Activated T-cell treated with anti-CD3 and anti-CD28 coated beads, Interleukin-2, amount 50 U/mL, for 1 hour (primary cell): ENCODE measurements around the gene PRKG1.
"Not testable (repeated sequence)": the region's sequence is repeated elsewhere in the genome, so short reads cannot be mapped to it uniquely, and the experiment has no call there.

Experiments used
- DNase-seq: peaks from one replicate; pipeline ENCODE4 v3.0.0-alpha.2; 2020

The PRKG1 gene

DNA sequence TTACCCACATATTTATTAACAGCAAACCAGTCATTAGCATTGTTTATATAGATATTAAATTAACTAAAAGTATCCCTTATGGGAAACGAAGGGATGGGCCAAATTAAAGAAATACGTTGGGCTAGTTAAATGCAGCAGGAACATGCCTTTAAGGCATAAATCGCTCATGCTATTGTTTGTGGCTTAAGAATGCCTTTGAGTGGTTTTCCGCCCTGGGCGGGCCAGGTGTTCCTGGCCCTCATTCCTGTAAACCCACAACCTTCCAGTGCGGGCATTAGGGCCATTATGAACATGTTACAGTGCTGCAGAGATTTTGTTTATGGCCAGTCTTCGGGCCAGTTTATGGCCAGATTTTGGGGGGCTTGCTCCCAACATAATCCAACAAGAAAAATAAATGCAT is 1173.6 kb downstream of the PRKG1 start:
- DNase-seq = not testable (repeated sequence)

DNA sequence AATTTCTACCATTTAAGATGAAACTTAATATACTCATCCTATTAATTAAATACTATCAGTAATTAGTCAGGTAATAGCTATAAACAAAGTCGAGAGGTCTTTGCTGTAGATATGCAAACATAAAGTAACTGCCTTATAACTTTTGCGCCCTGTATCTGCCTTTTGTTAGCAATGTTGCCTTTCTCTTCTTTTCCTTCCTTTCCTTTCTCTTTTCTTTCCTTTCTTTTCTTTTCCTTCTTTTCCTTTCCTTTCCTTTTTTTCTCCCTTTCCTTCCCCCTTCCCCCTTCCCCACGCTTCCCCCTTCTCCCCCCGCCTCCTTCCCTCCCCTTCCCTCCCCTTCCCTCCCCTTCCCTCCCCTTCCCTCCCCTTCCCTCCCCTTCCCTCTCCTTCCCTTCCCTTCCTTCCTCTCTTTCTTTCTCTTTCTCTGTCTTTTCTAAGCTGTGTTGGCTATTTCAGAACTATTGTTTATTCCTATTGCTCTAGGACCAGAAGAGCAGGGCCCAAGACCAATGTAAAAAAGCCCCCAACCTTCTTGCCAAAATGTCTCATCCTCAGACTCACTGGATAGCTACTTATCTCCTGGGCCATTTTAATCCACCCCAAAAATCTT is 1174.5 kb downstream of the PRKG1 start:
- no peak for DNase-seq

DNA sequence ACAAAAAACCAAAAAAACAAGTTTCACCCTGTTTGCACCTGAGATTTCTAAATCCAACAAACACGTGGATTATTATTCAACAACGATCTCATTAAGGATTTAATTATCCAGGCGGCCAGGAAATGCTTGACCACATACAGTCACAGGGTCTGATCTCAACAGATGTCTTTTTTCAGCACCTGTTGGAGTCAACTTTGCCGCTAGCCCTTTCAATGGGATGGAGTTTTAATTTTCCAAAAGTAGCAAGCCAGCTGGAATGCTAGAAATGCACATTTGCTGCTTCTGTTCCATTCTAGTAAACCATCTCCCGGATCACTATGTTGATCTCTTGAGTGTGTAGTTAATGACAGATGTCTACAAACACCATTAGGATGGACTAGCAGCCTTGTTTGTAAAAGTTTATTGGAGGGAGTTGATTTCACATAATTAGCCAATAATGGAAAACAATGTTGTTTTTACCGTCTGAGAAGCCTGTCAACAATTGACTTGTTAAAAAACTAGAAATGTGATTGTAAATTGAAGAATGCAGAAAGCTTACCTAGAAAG is 1175.6 kb downstream of the PRKG1 start:
- DNase-seq = no peak

DNA sequence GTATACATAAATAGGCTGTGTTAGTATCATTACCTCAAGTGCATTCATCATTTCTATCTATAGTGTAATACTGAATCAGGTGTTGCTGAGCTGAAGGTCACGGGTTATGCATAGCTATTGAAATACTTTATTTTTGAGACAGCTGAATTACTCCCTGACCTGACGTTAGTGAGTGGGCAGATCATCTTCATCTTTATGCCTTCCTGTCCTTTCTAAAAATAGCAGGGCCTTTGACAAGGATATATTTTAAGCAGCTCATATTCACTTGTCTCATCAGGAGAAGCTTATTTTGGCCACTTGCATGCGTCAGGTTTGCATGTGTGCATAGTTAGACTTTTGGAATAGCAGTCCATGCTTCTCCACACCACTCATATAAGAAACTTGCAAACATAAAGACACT is 1176.2 kb downstream of the PRKG1 start:
- no peak for DNase-seq

DNA sequence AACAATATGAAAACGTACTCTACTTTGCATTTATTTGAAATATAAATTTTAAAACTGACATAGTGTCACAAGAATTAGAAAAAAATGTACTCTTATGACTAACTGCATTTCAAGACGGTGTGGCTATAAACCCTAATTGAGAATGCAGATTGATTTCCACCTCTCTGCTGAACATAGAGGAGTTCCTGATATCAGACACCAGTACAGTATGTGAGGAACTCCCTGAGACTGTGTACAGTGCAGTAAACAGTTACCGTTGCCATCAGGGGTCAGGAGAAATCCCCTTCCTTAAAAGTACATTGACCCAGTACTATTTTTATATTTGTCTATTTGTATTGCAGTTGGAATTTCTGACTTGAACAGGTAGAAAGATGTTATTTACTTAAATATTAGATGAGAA is 1178.0 kb downstream of the PRKG1 start:
- DNase-seq = no peak

DNA sequence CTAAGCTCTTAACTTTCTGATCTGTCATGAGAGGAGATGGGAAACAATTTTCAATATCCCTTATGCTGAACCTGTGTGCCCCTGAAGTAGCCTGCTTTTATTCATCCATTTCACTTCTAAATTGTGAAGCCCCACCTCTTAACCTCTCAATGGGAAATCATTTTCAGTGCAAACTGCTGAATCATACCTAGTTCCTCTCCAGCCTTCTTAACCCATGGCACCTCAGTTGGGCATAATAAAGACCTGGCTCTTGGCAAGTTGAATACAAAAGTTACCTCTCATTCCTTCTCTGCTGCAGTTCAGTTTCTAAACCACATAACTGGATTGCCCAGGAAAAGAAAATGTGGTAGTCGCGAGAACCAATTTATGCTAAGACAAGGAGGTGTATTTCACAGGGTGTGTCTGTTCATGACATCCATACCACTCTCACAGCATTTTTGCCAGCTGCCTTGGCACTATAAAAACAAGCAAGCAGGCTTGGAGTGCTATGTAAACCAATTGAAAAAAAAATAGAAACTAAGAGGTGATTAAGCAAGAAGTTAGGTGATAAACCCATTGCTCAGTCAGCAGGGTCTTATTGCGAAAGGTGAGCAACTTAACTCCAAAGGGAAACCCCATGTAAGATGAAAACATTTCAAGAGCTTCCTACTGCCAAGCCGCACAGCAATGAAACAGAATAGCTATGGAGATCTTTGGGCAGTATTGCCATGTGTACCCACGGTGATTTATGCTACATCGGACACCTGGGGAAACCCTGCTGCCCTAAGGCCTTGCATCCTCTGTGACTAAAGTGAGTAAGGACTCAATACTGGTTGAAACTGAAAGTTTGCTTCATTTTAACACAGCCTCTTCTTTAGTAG is 1182.8 kb downstream of the PRKG1 start:
- no peak for DNase-seq

DNA sequence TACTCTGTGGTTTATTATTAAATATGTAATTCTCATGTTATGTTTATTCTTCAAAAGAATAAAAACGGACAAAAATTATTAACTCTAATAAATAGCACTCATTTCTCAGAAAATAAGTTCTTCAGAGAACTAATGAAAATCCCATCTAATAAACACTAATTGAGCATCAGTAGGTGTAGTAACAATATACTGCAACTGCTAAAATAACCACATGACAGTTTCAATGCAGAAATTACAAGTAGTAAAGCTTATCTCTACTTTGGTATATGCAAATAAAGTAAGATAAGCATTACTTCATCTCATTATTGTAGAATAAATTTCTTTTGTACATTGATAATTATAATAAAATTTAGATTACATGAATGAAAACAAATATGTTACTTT is 1183.4 kb downstream of the PRKG1 start:
- DNase-seq = no peak

DNA sequence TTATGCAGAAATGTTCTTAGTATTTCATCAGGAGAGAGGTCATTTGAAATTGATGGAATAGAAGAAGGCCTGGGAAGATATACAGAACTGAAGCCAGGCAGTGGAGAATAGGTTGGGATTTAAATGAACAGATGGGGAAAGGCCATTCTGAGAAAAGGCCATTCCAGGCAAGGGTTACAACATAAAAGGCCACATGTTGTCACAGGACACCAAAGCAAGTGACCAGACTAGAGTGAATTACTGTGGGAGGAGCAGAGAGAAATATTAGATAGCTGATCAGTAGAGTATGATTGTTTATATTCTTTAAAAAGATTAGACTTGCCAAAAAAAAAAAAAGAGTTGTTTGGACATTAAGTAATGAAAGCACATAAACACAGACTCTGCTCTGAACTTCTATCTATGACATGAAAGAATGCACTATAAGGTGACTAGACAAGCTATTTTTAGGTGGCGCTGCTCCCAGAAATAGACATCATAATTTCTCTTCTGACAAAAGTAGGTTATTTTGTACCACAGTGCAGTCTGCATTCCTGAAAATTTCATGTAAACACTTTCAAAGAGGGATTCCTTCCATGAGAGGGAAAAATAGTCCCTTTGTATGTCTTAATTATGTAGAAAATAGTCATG is 1184.6 kb downstream of the PRKG1 start:
- DNase-seq = no peak

DNA sequence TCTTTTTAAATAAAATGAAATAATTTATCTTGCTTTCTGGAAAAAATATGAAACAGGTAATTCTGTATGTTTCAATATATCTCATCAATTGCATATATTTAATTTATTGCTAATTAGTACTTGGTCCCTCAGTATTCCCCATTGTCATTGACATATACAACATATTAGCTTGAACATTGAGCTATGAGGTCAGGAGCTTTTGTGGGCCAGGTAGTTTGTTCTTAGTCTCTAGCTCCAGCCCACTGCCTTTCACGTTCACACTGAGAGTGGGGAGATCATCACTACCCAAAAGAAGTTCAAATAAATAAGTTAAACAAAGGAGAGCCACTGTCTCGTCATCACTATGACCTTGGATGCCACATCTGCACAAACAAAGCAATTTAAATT is 1185.1 kb downstream of the PRKG1 start:
- DNase-seq = no peak

DNA sequence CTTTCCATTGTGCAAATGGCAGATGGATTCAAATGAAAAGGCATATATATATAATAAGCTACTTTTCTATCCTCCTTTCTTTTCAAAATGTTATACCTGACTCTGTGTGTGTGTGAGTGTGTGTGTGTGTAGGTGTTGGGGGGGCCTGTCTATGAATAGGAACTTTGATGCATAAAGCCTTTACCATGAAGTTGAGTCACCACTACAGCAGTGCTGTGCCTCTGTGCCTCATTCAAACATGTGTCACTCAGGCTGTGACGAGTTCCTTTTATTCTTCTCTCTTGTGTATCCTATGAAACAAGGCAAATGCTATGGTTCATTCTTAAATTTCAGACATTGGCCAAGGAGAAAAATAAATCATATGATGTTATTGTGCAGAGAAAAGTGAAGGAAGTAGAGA is 1187.1 kb downstream of the PRKG1 start:
- DNase-seq = no peak

DNA sequence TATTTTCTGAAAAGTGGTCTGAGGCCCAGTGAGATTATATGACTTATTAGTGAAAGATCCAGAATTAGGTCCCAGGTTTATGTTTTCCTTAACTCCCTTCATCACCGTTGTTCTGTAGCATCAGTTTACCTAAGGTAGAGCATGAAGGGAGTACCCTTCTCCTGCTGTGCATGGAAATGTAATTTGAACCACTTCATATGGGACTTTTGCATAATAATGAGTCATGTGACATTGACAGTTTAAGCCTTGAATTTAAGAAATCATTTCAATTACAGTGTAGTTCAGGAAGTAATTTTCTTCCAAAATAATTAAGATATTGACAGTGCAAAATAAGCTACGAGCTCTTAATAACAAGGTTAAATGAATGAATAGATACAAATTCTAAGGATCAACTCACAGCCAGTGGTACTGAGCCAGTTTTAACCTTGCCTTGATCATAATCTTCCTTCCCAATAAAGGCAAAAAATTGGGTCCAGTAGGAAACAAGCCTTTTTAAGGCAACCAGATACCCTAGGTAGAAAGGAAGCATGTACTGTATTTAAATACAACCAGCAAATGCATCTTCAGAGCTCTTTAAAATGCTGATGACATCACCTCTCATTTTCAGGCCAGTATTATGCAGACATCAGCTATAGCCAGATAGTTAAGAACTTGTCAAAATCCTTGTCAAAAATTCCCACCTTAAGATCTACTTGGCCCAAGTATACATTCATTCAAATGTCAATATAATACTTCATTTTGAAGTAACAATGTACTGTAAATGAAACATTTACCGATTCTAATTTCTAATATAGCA is 1191.0 kb downstream of the PRKG1 start:
- DNase-seq = no peak

DNA sequence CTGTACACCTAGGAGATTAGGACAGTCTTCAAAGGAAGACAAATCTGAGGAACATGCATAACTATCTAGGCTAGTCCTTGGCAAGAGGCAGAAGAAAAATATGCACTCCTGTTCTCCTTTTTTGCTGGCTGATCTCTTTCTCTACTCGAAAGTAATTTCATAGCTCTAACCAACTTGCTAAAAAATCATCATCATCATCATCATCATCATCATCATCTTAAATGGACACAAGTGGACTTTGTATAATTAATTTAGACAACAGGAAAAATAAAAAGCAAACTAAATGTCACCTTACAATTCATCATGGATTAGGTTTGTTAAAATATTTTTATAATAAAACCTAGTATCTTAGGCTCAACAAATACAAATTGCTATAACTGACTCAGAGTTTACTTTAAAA is 1192.6 kb downstream of the PRKG1 start:
- DNase-seq = no peak

DNA sequence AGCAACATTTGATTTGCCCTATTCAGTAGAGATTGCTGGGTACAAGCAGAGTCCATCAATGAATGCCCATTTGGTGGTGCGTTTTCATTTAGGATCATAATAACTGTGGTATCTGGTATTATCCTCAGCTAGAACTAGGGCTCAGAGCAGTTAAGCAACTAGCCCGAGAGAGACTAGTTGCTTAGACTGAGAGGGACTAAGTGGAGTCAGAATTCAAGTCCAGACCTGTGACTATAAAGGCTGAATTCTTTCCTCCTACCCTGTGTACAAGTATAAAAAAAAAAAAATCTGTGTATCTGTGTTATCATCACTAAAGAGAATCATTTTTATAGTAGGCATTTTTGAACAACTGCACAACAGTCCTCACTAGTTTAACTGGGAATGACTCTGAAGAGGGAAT is 1194.5 kb downstream of the PRKG1 start:
- no peak for DNase-seq

DNA sequence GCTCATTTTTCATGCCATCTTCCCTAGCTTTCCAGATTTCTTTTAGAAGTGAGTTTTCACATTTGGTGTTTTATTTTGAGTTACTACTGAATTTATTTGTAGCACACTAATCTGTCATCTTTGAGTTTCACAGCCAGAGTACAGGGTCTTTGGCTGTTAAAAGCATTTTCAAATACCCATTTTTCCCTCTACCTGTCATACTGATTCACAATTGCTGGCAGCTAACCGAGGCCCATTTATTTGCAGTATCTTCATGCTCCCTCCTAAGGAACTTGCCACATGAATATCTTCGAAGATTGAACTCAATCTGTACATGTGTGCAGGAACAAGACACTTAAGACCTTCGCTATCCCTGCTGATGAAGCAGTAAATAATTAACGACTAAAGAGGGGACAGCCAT is 1194.9 kb downstream of the PRKG1 start:
- DNase-seq = no peak

DNA sequence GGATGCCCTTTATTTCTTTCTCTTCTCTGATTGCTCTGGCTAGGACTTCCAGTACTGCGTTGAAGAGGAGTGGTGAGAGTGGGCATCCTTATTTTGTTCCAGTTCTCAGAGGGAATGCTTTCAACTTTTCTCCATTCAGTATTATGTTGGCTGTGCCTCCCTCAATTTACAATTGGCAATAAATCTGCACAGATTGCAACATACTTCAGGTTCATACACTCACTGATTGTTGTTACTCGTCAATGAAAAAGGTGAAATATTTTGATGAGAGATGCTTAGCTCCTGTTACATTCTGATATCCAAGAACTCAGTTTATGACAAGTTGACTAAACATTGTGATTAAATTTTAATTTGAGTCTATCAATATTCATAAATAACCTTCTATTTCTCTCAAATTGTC is 1201.9 kb downstream of the PRKG1 start:
- DNase-seq = no peak

DNA sequence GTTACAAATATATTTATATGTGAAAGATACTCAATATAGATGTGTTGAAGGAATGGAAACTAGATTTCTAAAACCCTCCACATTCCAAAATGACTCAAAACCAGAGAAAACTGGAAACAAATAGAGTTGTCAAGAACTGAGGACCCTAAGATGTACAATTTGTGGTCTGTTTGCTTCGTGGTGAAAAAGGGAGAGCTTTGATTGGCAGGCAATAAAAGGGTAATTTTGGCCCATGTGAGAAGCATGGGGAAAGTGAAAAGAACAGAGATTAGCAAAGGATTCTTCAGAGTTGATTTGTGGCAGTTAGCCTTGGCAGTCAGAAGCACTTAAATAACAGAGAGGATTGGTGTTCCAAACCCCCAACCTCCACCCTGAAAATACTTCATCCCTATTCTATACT is 1202.7 kb downstream of the PRKG1 start:
- no peak for DNase-seq

DNA sequence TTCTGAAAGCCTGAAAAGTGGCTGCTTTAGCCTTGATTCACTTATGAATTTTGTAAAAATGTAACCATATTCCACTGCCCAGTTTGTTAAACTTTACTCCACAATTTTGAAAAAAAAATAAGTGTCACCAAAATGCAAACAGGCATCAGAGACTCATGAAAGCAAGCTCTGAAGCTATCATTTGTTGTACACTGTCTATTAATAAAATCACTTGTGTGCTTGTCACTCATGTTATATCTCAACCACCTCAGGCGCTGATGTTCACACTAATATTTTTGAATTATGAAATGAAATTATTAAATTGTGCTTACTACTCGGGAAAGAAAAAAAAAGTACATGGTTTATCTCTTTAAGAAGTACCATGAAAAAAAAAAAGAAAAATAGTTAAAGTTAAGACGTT is 1205.3 kb downstream of the PRKG1 start:
- DNase-seq = no peak

DNA sequence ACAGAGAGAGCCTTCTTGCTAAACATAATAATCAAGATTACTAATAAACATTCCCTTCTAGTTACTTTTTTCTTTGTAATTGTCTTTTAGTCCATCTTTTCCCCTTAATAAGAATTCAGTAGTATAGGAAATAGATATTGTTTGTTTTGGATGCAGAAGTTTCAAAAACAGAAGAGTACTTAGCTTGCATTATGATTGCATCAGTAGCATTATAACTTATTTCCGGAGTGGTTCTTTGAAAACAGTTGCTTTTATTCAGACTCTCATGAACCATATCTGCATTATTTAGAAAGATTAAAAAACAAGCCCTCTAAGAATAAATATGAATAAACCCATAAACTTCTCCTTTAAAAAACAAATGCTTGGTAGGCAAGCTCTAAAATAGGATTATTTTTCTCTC is 1205.8 kb downstream of the PRKG1 start:
- no peak for DNase-seq

DNA sequence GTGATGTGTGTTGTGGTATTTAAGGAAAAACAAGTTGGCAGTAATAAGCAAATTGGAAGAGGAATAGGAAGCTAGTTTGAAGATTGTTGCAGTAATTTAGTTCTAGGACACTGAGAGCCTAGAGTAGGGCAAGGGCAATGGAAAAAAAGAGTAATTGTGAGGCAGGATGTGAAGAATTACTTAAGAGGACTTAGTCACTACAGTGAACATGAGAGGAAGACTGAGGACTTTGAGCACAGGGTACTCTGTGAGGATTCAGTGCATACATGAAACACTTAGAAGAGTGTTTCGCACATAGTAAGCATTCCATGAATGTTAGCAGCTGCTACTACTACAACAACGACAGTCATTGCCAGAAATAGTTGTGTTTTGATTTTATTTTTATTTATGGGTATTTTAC is 1208.9 kb downstream of the PRKG1 start:
- DNase-seq = no peak

DNA sequence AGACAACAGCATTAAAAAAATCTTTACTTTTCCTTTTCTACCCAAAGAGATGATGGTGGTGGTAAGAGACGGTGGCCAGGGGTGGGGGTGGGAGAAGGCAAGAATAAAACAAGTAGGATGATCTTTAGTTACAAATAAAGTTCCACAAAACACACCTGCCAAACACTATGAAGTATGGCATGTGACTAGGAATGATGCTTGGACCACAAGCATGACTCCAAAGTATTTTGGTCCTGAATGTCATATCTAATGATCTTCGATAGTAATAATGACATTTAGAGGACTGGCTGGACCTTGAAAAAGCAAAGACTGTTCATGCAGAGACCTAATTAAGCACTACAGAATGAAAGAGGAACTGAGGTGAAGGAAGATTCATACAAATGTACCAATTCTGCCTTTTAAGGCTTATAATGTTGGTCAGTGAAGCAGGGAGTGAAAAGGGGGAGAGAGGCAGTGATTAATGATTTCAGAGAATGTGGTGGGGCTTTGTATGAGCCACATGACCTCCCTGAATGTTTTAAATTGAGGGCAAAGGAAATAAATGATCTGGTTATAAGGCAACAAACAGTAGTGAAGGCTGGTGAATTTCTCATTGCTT is 1210.2 kb downstream of the PRKG1 start:
- no peak for DNase-seq

DNA sequence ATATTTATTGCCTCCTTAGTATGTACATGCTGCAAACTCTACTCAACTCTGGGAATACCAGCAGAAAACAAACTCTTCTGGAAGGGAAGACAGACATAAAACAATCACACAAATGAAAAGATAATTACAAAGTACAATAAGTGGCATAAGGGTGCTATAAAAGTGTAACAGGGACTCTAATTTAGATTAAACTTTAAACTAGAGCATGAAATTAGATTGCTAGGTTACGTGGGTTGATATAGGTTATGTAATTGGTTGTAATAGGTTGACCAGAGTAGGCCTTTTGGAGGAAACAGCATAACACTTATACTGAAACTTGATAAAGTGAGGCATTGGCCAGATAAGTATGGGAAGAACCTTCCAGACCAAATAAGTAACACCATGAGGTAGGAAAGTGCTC is 1213.6 kb downstream of the PRKG1 start:
- no peak for DNase-seq

DNA sequence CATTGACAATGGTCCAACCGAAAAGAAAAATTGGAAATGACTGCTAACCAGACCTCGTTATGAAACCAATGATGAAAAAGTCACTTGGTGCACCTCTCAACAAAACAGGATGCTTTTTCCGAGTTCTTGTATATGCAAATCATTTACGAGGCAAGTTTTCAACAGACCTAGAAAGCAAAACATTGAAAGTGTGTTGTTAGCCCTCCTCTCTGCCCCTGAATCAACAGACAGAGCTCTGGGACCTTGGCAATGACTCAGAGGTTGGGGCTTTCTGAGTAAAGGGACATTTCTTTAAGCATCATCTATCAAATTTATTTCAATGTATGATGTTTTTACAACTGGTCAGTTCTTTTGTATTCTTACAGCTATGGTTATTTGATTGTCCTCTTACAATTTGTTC is 1223.5 kb downstream of the PRKG1 start:
- no peak for DNase-seq
